IMR-90 (cell line): ENCODE measurements around the gene NKAIN4. TPM values are rescaled to one million over a fixed set of nuclear protein-coding genes. Genes with fewer than 3 reads are reported as not detected.

Experiments
- ATAC-seq: fragments of 200-7000 bp; cut with Tn5 transposase; 2 replicates; pipeline ENCODE4 v1.9.1; 2020; ENCODE audit warnings: low read depth, mild to moderate bottlenecking, moderate library complexity
- BruUV-seq: library from RNA; stranded (reverse); fragments of 400-500 nt; replicated peaks from 2 replicates; lab custom pipeline; 2021; lab: Mats Ljungman, UMichigan
- CTCF ChIA-PET: fragments of 300-600 bp; formaldehyde crosslinking; extraction: SDS; loops from one replicate; lab custom pipeline; 2021; ENCODE audit warnings: antibody characterized with exemption; lab: Yijun Ruan, JAX
- POLR2A ChIA-PET: fragments of 300-600 bp; sonication (Branson Sonifier 250); formaldehyde crosslinking; loops from one replicate; lab custom pipeline; 2022; ENCODE audit warnings: antibody characterized with exemption; ENCODE audit not compliant: unreplicated experiment; lab: Charles Lee
- DNase-seq: peaks from one replicate; pipeline ENCODE4 v3.0.0; 2013
- H2AFZ ChIP-seq: replicated peaks from 2 replicates; pipeline ENCODE3; 2013; ENCODE audit warnings: low read length, mild to moderate bottlenecking; ENCODE audit not compliant: poor library complexity
- H2AK5ac ChIP-seq: 2 replicates; pipeline ENCODE4 v1.6.1; 2013; ENCODE audit warnings: low read depth, low read length, inconsistent platforms
- H2AK9ac ChIP-seq: replicated peaks from 2 replicates; pipeline ENCODE3; 2013; ENCODE audit warnings: mild to moderate bottlenecking, low read depth, low read length, moderate library complexity; ENCODE audit not compliant: poor library complexity
- H2BK120ac ChIP-seq: 2 replicates; pipeline ENCODE4 v1.6.1; 2013; ENCODE audit warnings: low read depth, low read length, inconsistent platforms
- H2BK15ac ChIP-seq: 3 replicates; pipeline ENCODE4 v1.6.1; 2013; ENCODE audit warnings: low read depth, low read length, inconsistent platforms
- H2BK20ac ChIP-seq: 2 replicates; pipeline ENCODE4 v1.6.1; 2013; ENCODE audit warnings: low read depth, mild to moderate bottlenecking, inconsistent platforms, low read length, moderate library complexity
- H2BK5ac ChIP-seq: 2 replicates; pipeline ENCODE4 v1.6.1; 2013; ENCODE audit warnings: mild to moderate bottlenecking, low read depth, low read length, inconsistent platforms; ENCODE audit not compliant: poor library complexity, severe bottlenecking
- H3K14ac ChIP-seq: replicated peaks from 2 replicates; pipeline ENCODE4 v1.6.1; 2013; ENCODE audit warnings: low read depth, low read length, inconsistent platforms
- H3K18ac ChIP-seq: 2 replicates; pipeline ENCODE4 v1.6.1; 2013; ENCODE audit warnings: low read depth, low read length, control low read depth
- H3K23ac ChIP-seq: 2 replicates; pipeline ENCODE4 v1.6.1; 2013; ENCODE audit warnings: low read depth, low read length, inconsistent platforms
- H3K27ac ChIP-seq: 2 replicates; pipeline ENCODE4 v1.5.1; 2013; ENCODE audit warnings: mild to moderate bottlenecking, control low read depth, low read length; ENCODE audit not compliant: insufficient read depth
- H3K27me3 ChIP-seq: 2 replicates; pipeline ENCODE4 v1.6.1; 2013; ENCODE audit warnings: low read length; ENCODE audit not compliant: control insufficient read depth, insufficient read depth
- H3K36me3 ChIP-seq: 2 replicates; pipeline ENCODE4 v1.6.1; 2013; ENCODE audit warnings: low read length, mixed read lengths; ENCODE audit not compliant: control insufficient read depth, insufficient read depth
- H3K4ac ChIP-seq: 2 replicates; pipeline ENCODE4 v1.6.1; 2013; ENCODE audit warnings: low read depth, low read length, inconsistent platforms
- H3K4me1 ChIP-seq: 2 replicates; pipeline ENCODE4 v1.6.1; 2013; ENCODE audit warnings: low read length, mixed read lengths; ENCODE audit not compliant: control insufficient read depth, insufficient read depth
- H3K4me2 ChIP-seq: 2 replicates; pipeline ENCODE4 v1.6.1; 2013; ENCODE audit warnings: low read depth, mild to moderate bottlenecking, control low read depth, low read length, moderate library complexity
- H3K4me3 ChIP-seq: 2 replicates; pipeline ENCODE4 v1.5.1; 2013; ENCODE audit warnings: low read depth, mild to moderate bottlenecking, control low read depth, low read length, moderate library complexity; ENCODE audit not compliant: insufficient read depth
- H3K56ac ChIP-seq: 2 replicates; pipeline ENCODE4 v1.6.1; 2013; ENCODE audit warnings: low read length, inconsistent platforms; ENCODE audit not compliant: insufficient read depth; ENCODE audit errors: extremely low read depth
- H3K79me1 ChIP-seq, 2 experiments: 2 replicates each; pipeline ENCODE4 v1.6.1; 2013; ENCODE audit warnings: low read length in 2 of 2, inconsistent platforms in 1 of 2, low read depth in 1 of 2
- H3K9ac ChIP-seq: 2 replicates; pipeline ENCODE4 v1.6.1; 2013; ENCODE audit warnings: low read depth, low read length, control low read depth
- H3K9me1 ChIP-seq: 2 replicates; pipeline ENCODE4 v1.6.1; 2013; ENCODE audit warnings: low read length, inconsistent platforms; ENCODE audit not compliant: insufficient read depth
- H3K9me3 ChIP-seq: 2 replicates; pipeline ENCODE4 v1.6.1; 2013; ENCODE audit warnings: low read length; ENCODE audit not compliant: control insufficient read depth, insufficient read depth
- H4K20me1 ChIP-seq: 2 replicates; pipeline ENCODE4 v1.6.1; 2013; ENCODE audit warnings: low read length, inconsistent platforms; ENCODE audit not compliant: insufficient read depth
- H4K5ac ChIP-seq: 2 replicates; pipeline ENCODE4 v1.6.1; 2013; ENCODE audit warnings: mild to moderate bottlenecking, low read depth, low read length, control low read depth
- H4K8ac ChIP-seq, 2 experiments: 2 replicates each; pipeline ENCODE4 v1.6.1; 2013; ENCODE audit warnings: low read depth in 2 of 2, low read length in 2 of 2, control low read depth in 1 of 2, inconsistent platforms in 1 of 2
- H4K91ac ChIP-seq: 2 replicates; pipeline ENCODE4 v1.6.1; 2013; ENCODE audit warnings: low read depth, low read length, inconsistent platforms; ENCODE audit not compliant: insufficient read depth
- BHLHE40 ChIP-seq: fragments of 150-350 bp; IDR thresholded peaks from 2 replicates; pipeline ENCODE4 v1.6.1; 2016; ENCODE audit warnings: mild to moderate bottlenecking, low read depth, low read length
- CEBPB ChIP-seq: IDR thresholded peaks from 2 replicates; pipeline ENCODE4 v1.6.1; 2012; ENCODE audit warnings: low read depth, low read length, improper control_type of control experiment
- CHD1 ChIP-seq: IDR thresholded peaks from 2 replicates; pipeline ENCODE4 v1.6.1; 2012; ENCODE audit warnings: low read depth, low read length, improper control_type of control experiment
- FOS ChIP-seq: fragments of 150-350 bp; IDR thresholded peaks from 2 replicates; pipeline ENCODE4 v1.6.1; 2016; ENCODE audit warnings: low read depth, low read length
- MAFK ChIP-seq: IDR thresholded peaks from 2 replicates; pipeline ENCODE4 v1.6.1; 2012; ENCODE audit warnings: low read depth, low read length, improper control_type of control experiment
- MAZ ChIP-seq: IDR thresholded peaks from 2 replicates; pipeline ENCODE4 v1.6.1; 2012; ENCODE audit warnings: low read depth, mild to moderate bottlenecking, low read length, improper control_type of control experiment, moderate library complexity, borderline replicate concordance
- MXI1 ChIP-seq: IDR thresholded peaks from 2 replicates; pipeline ENCODE4 v1.6.1; 2012; ENCODE audit warnings: low read depth, mild to moderate bottlenecking, low read length, moderate library complexity, borderline replicate concordance
- NFE2L2 ChIP-seq: fragments of 150-350 bp; IDR thresholded peaks from 2 replicates; pipeline ENCODE4 v1.6.1; 2016; ENCODE audit warnings: low read depth, mild to moderate bottlenecking, low read length
- POLR2A ChIP-seq: IDR thresholded peaks from 2 replicates; pipeline ENCODE4 v1.6.1; 2012; ENCODE audit warnings: mild to moderate bottlenecking, low read depth, low read length
- RAD21 ChIP-seq: IDR thresholded peaks from 2 replicates; pipeline ENCODE4 v1.6.1; 2012; ENCODE audit warnings: low read length, improper control_type of control experiment
- RCOR1 ChIP-seq: IDR thresholded peaks from 2 replicates; pipeline ENCODE4 v1.6.1; 2012; ENCODE audit warnings: mild to moderate bottlenecking, low read length, improper control_type of control experiment; ENCODE audit not compliant: insufficient replicate concordance
- RFX5 ChIP-seq: IDR thresholded peaks from 2 replicates; pipeline ENCODE4 v1.8.0; 2012; ENCODE audit warnings: low read depth, mild to moderate bottlenecking, low read length, moderate library complexity
- SMC3 ChIP-seq: fragments of 150-350 bp; IDR thresholded peaks from 2 replicates; pipeline ENCODE4 v1.6.1; 2016; ENCODE audit warnings: low read depth, mild to moderate bottlenecking, antibody characterized with exemption, low read length, moderate library complexity
- WGBS, 2 experiments: methylation state at CpG; one replicate each; pipeline versions ENCODE4 v1.1.5 to v1.1.7; 2013; ENCODE audit warnings: missing lambda C conversion rate in 2 of 2; ENCODE audit not compliant: insufficient read length in 1 of 2; ENCODE audit errors: extremely low coverage in 2 of 2; 5-methylcytosine and 5-hydroxymethylcytosine counted together
- dilution Hi-C: fragments of 300-500 bp; cut with HindIII; formaldehyde crosslinking; loops from one replicate; pipeline ENCODE4 v1.14.3; 2018; ENCODE audit warnings: low sequenced_read_pairs; ENCODE audit not compliant: unreplicated experiment
- in situ Hi-C: fragments of 300-500 bp; cut with MboI; formaldehyde crosslinking; loops from 3 replicates; pipeline ENCODE4 v1.14.3; 2019; ENCODE audit warnings: low sequenced_read_pairs, inconsistent platforms, mixed read lengths
- intact Hi-C: fragments of 100-400 bp; cut with micrococcal nuclease; formaldehyde crosslinking; loops from 2 replicates; pipeline ENCODE4 v1.10.0; 2022
- polyA plus RNA-seq, 3 experiments: library from polyadenylated mRNA; depleted of rRNA; stranded (reverse); fragments of >200 nt; gene quantifications; 2 replicates each; pipeline ENCODE4 v1.2.3, GENCODE V29; 2012; ENCODE audit warnings: low replicate concordance in 1 of 3
- total RNA-seq: library from RNA; depleted of rRNA; stranded (reverse); fragments of >200 nt; gene quantifications from 2 replicates; pipeline ENCODE4 v1.2.3, GENCODE V29; 2012
- TF ChIP-seq, protein P1 (sequence below): fragments of 150-350 bp; IDR thresholded peaks from 2 replicates; pipeline ENCODE4 v1.6.1; 2016; ENCODE audit warnings: low read depth, mild to moderate bottlenecking, low read length, moderate library complexity, borderline replicate concordance
- TF ChIP-seq, protein P2 (sequence below): fragments of 150-350 bp; IDR thresholded peaks from 2 replicates; pipeline ENCODE4 v1.6.1; 2017; ENCODE audit warnings: mild to moderate bottlenecking, antibody characterized with exemption, low read length, low read depth
- TF ChIP-seq, protein P3 (sequence below): conservative IDR thresholded peaks from 2 replicates; pipeline ENCODE4 v1.5.1; 2012; ENCODE audit warnings: mild to moderate bottlenecking, low read depth, low read length, improper control_type of control experiment

Gene NKAIN4
- total and polyA plus RNA-seq, 2 of the 4 experiments (the other 2 are of a cell fraction): not detected

DNA sequence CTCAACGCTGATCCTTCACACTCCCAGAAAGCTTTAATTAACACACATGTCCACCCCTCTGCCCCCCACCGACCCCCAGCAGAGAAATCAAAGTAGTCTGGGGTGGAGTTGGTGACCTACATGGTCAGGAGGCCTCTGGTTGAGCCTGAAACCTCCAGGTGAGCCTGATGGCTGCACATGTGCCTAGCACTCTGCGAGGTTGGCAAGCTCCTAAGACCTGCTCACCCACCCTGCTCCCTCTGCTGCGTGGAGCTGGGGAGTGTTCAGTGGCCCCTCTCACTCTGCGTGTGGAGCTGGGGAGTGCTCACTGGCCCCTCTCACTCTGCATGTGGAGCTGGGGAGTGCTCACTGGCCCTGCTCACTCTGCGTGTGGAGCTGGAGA is 30.4 kb downstream of the NKAIN4 start:
- H4K8ac ChIP-seq: no peak overlapping the region
- no peak overlapping the region for H3K23ac ChIP-seq
- no CpG with 5 or more reads among the region's 6 CpGs for WGBS, 2 experiments
- intact Hi-C loops: loop anchor here (1.0 to 5.0 kb wide), 2 partner anchors 27 to 158 kb away; no protein-coding TSS in a partner anchor
- peaks cover 28% of the 10 kb centered on the region for H3K27me3 ChIP-seq
- H3K9ac ChIP-seq: no peak overlapping the region
- H2BK5ac ChIP-seq: no peak overlapping the region
- no peaks in the 10 kb centered on the region for H3K79me1 ChIP-seq
- no peak overlapping the region for H3K4me2 ChIP-seq
- H3K14ac ChIP-seq: no peak overlapping the region
- H4K20me1 ChIP-seq: peaks cover 15% of the 10 kb centered on the region; the same call in 1 of the 2 replicates
- no TSS peak for BruUV-seq
- no peak overlapping the region for H2AK9ac ChIP-seq
- H3K9me1 ChIP-seq: no peaks in the 10 kb centered on the region
- dilution Hi-C loops: no loop called here
- DNase-seq (no peak), ATAC-seq (no peak)
- no peak overlapping the region for H3K56ac ChIP-seq
- no peak overlapping the region for H2BK15ac ChIP-seq
- no peak overlapping the region for H4K5ac ChIP-seq
- CTCF ChIA-PET: interaction anchor here (0.6 to 2.1 kb wide), 16 partner anchors 8 to 144 kb away, joined by 3 to 13 read pairs (median 4); no protein-coding TSS in a partner anchor
- in situ Hi-C loops: no loop called here
- no peak overlapping the region for H4K91ac ChIP-seq
- POLR2A ChIA-PET: no interaction called here
- H3K4me3 ChIP-seq: no peak overlapping the region
- H3K18ac ChIP-seq: no peak overlapping the region
- no peak overlapping the region for H3K4ac ChIP-seq
- H2BK120ac ChIP-seq: no peak overlapping the region
- H3K27ac ChIP-seq: no peak overlapping the region
- no peak overlapping the region for H2AK5ac ChIP-seq
- no peaks in the 10 kb centered on the region for H3K9me3 ChIP-seq
- H2AFZ ChIP-seq: no peak overlapping the region
- no peak overlapping the region for H2BK20ac ChIP-seq
- no peaks in the 10 kb centered on the region for H3K36me3 ChIP-seq
- TF ChIP-seq NFE2L2 (no peak), FOS (no peak), RAD21 (no peak), RCOR1 (no peak), CHD1 (no peak), BHLHE40 (no peak), RFX5 (no peak), MAZ (no peak), SMC3 (no peak), MXI1 (no peak), POLR2A (no peak), MAFK (no peak), CEBPB (no peak)
- TF ChIP-seq, protein P1, sequence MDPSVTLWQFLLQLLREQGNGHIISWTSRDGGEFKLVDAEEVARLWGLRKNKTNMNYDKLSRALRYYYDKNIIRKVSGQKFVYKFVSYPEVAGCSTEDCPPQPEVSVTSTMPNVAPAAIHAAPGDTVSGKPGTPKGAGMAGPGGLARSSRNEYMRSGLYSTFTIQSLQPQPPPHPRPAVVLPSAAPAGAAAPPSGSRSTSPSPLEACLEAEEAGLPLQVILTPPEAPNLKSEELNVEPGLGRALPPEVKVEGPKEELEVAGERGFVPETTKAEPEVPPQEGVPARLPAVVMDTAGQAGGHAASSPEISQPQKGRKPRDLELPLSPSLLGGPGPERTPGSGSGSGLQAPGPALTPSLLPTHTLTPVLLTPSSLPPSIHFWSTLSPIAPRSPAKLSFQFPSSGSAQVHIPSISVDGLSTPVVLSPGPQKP: no peak
- TF ChIP-seq, protein P2, sequence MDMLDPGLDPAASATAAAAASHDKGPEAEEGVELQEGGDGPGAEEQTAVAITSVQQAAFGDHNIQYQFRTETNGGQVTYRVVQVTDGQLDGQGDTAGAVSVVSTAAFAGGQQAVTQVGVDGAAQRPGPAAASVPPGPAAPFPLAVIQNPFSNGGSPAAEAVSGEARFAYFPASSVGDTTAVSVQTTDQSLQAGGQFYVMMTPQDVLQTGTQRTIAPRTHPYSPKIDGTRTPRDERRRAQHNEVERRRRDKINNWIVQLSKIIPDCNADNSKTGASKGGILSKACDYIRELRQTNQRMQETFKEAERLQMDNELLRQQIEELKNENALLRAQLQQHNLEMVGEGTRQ: no peak
- TF ChIP-seq, protein P3, sequence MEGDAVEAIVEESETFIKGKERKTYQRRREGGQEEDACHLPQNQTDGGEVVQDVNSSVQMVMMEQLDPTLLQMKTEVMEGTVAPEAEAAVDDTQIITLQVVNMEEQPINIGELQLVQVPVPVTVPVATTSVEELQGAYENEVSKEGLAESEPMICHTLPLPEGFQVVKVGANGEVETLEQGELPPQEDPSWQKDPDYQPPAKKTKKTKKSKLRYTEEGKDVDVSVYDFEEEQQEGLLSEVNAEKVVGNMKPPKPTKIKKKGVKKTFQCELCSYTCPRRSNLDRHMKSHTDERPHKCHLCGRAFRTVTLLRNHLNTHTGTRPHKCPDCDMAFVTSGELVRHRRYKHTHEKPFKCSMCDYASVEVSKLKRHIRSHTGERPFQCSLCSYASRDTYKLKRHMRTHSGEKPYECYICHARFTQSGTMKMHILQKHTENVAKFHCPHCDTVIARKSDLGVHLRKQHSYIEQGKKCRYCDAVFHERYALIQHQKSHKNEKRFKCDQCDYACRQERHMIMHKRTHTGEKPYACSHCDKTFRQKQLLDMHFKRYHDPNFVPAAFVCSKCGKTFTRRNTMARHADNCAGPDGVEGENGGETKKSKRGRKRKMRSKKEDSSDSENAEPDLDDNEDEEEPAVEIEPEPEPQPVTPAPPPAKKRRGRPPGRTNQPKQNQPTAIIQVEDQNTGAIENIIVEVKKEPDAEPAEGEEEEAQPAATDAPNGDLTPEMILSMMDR: no peak
- H3K4me1 ChIP-seq: peaks cover 10% of the 10 kb centered on the region
